ENCODE results near the gene RBM25.
A peak's percentile ranks its signal among the peaks of the same experiment; 100 is the strongest.

RBM25 gene

GRCh38 chr14:73105727-73106126, 47.4 kb downstream of the RBM25 start:
- Histone ChIP-seq H3K4me1 (ENCODE audit: control insufficient read depth, insufficient read depth, low read length) (no peaks in the 10 kb centered on the region), H3K9ac (ENCODE audit: low read length) (no peak overlapping the region), H3K27me3 (ENCODE audit: control insufficient read depth, insufficient read depth, low read length) (no peaks in the 10 kb centered on the region), H3K36me3 (ENCODE audit: control insufficient read depth, insufficient read depth, low read length) (peaks cover 12% of the 10 kb centered on the region), H3K4me3 (ENCODE audit: low read length) (no peak overlapping the region), H3K9me3 (ENCODE audit: control insufficient read depth, low read length) (no peaks in the 10 kb centered on the region)

DNA sequence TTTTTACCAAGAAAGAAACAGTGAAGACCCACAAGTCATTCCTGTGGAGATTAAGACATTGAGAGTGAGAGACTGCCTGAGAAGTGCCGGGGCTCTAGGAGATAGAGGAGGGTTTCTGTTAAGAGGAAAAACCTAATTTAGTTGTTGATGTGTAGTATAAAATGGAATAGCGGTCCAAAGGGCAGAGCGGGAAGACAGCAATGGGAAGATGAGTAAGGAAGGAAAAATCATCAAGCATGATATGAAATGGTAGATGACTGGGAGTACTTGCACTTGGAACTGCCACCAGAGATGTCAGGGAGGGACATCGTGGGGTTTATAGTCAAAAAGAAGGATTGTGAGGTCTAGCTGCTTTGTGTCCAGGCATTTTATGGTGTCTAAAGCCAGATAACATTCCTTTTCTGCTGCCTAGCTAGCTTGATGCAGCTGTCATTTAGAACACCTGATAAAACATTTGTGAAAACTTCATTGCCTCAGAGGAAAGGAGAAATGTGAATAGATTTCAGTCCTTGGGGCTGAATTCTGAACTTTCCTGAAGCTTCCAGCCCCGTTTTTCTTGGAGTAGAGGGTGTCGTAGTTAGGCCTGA, 57.8 kb downstream of the RBM25 start:
- no peaks in the 10 kb centered on the region for H3K27me3 ChIP-seq (ENCODE audit: control insufficient read depth, insufficient read depth, low read length)
- no peaks in the 10 kb centered on the region for H3K4me1 ChIP-seq (ENCODE audit: control insufficient read depth, insufficient read depth, low read length)
- no peaks in the 10 kb centered on the region for H3K9me3 ChIP-seq (ENCODE audit: control insufficient read depth, low read length)
- H3K9ac ChIP-seq (ENCODE audit: low read length) = no peak overlapping the region
- peaks cover 11% of the 10 kb centered on the region for H3K36me3 ChIP-seq (ENCODE audit: control insufficient read depth, insufficient read depth, low read length)
- H3K4me3 ChIP-seq (ENCODE audit: low read length) = no peak overlapping the region

GRCh38 chr14:73124180-73124894, 66.0 kb downstream of the RBM25 start:
- no peak overlapping the region for H3K9ac ChIP-seq (ENCODE audit: low read length)
- no peaks in the 10 kb centered on the region for H3K36me3 ChIP-seq (ENCODE audit: control insufficient read depth, insufficient read depth, low read length)
- H3K9me3 ChIP-seq (ENCODE audit: control insufficient read depth, low read length) = no peaks in the 10 kb centered on the region
- H3K4me3 ChIP-seq (ENCODE audit: low read length) = no peak overlapping the region
- H3K4me1 ChIP-seq (ENCODE audit: control insufficient read depth, insufficient read depth, low read length) = no peaks in the 10 kb centered on the region
- H3K27me3 ChIP-seq (ENCODE audit: control insufficient read depth, insufficient read depth, low read length) = no peaks in the 10 kb centered on the region

GRCh38 chr14:73125169-73125588, 66.8 kb downstream of the RBM25 start:
- Histone ChIP-seq H3K36me3 (ENCODE audit: control insufficient read depth, insufficient read depth, low read length) (no peaks in the 10 kb centered on the region), H3K9me3 (ENCODE audit: control insufficient read depth, low read length) (no peaks in the 10 kb centered on the region), H3K4me1 (ENCODE audit: control insufficient read depth, insufficient read depth, low read length) (no peaks in the 10 kb centered on the region), H3K27me3 (ENCODE audit: control insufficient read depth, insufficient read depth, low read length) (no peaks in the 10 kb centered on the region), H3K4me3 (ENCODE audit: low read length) (no peak overlapping the region), H3K9ac (ENCODE audit: low read length) (no peak overlapping the region)

- H3K27me3 ChIP-seq (ENCODE audit: control insufficient read depth, insufficient read depth, low read length) = no peaks in the 10 kb centered on the region
- H3K4me1 ChIP-seq (ENCODE audit: control insufficient read depth, insufficient read depth, low read length) = no peaks in the 10 kb centered on the region
- H3K9me3 ChIP-seq (ENCODE audit: control insufficient read depth, low read length) = no peaks in the 10 kb centered on the region
- H3K36me3 ChIP-seq (ENCODE audit: control insufficient read depth, insufficient read depth, low read length) = no peaks in the 10 kb centered on the region
- H3K4me3 ChIP-seq (ENCODE audit: low read length) = no peak overlapping the region
- no peak overlapping the region for H3K9ac ChIP-seq (ENCODE audit: low read length)
Measured at GRCh38 chr14:73125746-73126145, 67.4 kb downstream of the RBM25 start.

- no peaks in the 10 kb centered on the region for H3K27me3 ChIP-seq (ENCODE audit: control insufficient read depth, insufficient read depth, low read length)
- H3K36me3 ChIP-seq (ENCODE audit: control insufficient read depth, insufficient read depth, low read length) = no peaks in the 10 kb centered on the region
- H3K9me3 ChIP-seq (ENCODE audit: control insufficient read depth, low read length) = no peaks in the 10 kb centered on the region
- peaks cover 8% of the 10 kb centered on the region for H3K4me1 ChIP-seq (ENCODE audit: control insufficient read depth, insufficient read depth, low read length)
- H3K9ac ChIP-seq (ENCODE audit: low read length) = no peak overlapping the region
- no peak overlapping the region for H3K4me3 ChIP-seq (ENCODE audit: low read length)
Measured at GRCh38 chr14:73133795-73134194, 75.5 kb downstream of the RBM25 start.

GRCh38 chr14:73136085-73136386, 77.7 kb downstream of the RBM25 start:
- Histone ChIP-seq H3K27me3 (ENCODE audit: control insufficient read depth, insufficient read depth, low read length) (no peaks in the 10 kb centered on the region), H3K9me3 (ENCODE audit: control insufficient read depth, low read length) (no peaks in the 10 kb centered on the region), H3K36me3 (ENCODE audit: control insufficient read depth, insufficient read depth, low read length) (no peaks in the 10 kb centered on the region), H3K9ac (ENCODE audit: low read length) (peak overlapping the region; percentile 90), H3K4me1 (ENCODE audit: control insufficient read depth, insufficient read depth, low read length) (peaks cover 8% of the 10 kb centered on the region), H3K4me3 (ENCODE audit: low read length) (peak overlapping the region; percentile 21)

DNA sequence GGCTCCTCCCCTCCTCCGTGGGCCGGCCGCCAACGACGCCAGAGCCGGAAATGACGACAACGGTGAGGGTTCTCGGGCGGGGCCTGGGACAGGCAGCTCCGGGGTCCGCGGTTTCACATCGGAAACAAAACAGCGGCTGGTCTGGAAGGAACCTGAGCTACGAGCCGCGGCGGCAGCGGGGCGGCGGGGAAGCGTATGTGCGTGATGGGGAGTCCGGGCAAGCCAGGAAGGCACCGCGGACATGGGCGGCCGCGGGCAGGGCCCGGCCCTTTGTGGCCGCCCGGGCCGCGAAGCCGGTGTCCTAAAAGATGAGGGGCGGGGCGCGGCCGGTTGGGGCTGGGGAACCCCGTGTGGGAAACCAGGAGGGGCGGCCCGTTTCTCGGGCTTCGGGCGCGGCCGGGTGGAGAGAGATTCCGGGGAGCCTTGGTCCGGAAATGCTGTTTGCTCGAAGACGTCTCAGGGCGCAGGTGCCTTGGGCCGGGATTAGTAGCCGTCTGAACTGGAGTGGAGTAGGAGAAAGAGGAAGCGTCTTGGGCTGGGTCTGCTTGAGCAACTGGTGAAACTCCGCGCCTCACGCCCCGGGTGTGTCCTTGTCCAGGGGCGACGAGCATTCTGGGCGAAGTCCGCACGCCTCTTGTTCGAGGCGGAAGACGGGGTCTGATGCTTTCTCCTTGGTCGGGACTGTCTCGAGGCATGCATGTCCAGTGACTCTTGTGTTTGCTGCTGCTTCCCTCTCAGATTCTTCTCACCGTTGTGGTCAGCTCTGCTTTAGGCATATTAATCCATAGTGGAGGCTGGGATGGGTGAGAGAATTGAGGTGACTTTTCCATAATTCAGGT, 78.3 kb downstream of the RBM25 start, which contains the start of gene PSEN1:
PSEN1 (plus strand) TSS at position 121 of the 839 bp plus-strand sequence. CDS start 11,513 bp downstream, outside the sequence.
- H3K9ac ChIP-seq (ENCODE audit: low read length) = peak within 1 kb of the TSS; percentile 90
- peaks cover 8% of the 10 kb centered on the region for H3K4me1 ChIP-seq (ENCODE audit: control insufficient read depth, insufficient read depth, low read length)
- no peaks in the 10 kb centered on the region for H3K36me3 ChIP-seq (ENCODE audit: control insufficient read depth, insufficient read depth, low read length)

DNA sequence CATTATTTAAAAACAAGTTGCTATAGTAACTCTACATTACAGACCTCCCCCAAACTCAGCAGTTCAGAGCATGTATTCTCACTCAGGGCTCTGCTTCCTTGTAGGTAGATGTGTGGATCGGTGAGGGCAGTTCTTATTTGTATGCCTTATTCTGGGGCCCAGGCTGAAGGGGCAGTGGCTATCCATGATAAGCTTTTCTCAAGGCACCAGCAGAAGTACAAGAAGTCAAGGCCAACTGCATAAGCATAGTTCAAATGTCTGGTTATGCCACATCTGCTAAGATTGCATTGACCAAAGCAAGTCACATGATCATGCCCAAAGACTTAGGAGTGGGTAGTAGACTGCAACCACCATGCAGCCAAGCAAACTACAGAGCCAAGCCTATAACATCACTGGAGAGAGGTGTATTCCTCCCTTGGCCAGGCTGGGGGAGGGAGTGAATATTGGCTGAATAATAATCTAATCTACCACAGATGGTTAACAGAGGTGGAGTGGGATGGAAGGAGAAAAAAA, 82.5 kb downstream of the RBM25 start:
- Histone ChIP-seq H3K4me1 (ENCODE audit: control insufficient read depth, insufficient read depth, low read length) (peaks cover 8% of the 10 kb centered on the region), H3K9ac (ENCODE audit: low read length) (no peak overlapping the region), H3K36me3 (ENCODE audit: control insufficient read depth, insufficient read depth, low read length) (no peaks in the 10 kb centered on the region), H3K27me3 (ENCODE audit: control insufficient read depth, insufficient read depth, low read length) (no peaks in the 10 kb centered on the region), H3K9me3 (ENCODE audit: control insufficient read depth, low read length) (no peaks in the 10 kb centered on the region), H3K4me3 (ENCODE audit: low read length) (no peak overlapping the region)

More for the DNA sequence above, 78.3 kb downstream of the RBM25 start, which contains the start of gene PSEN1:
- Histone ChIP-seq H3K27me3 (ENCODE audit: control insufficient read depth, insufficient read depth, low read length) (no peaks in the 10 kb centered on the region), H3K9me3 (ENCODE audit: control insufficient read depth, low read length) (no peaks in the 10 kb centered on the region), H3K4me3 (ENCODE audit: low read length) (peak within 1 kb of the TSS; percentile 21)

DNA sequence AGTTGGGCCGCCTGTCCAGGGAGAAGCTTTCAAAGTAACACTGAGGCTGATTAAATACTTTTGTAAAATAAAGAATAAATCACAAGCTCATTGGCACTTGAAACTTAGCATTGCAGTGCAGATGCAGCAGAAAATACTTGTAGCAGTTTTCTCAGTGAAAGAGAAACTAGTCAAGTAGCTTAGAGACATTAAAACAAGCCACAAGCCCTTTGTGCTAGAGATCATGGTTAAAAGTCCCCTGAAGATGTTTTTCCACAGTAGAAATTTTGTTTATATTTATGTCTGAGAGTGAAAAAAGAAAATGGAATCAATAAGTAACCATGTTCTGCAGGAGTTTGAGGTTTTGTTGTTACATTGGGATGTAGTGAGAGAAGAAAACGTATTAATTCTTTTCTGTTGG, 83.9 kb downstream of the RBM25 start:
- Histone ChIP-seq H3K4me3 (ENCODE audit: low read length) (no peak overlapping the region), H3K36me3 (ENCODE audit: control insufficient read depth, insufficient read depth, low read length) (no peaks in the 10 kb centered on the region), H3K4me1 (ENCODE audit: control insufficient read depth, insufficient read depth, low read length) (peaks cover 6% of the 10 kb centered on the region), H3K9me3 (ENCODE audit: control insufficient read depth, low read length) (no peaks in the 10 kb centered on the region), H3K27me3 (ENCODE audit: control insufficient read depth, insufficient read depth, low read length) (no peaks in the 10 kb centered on the region), H3K9ac (ENCODE audit: low read length) (no peak overlapping the region)

GRCh38 chr14:73143003-73143402, 84.7 kb downstream of the RBM25 start:
- Histone ChIP-seq H3K9ac (ENCODE audit: low read length) (no peak overlapping the region), H3K27me3 (ENCODE audit: control insufficient read depth, insufficient read depth, low read length) (no peaks in the 10 kb centered on the region), H3K4me1 (ENCODE audit: control insufficient read depth, insufficient read depth, low read length) (no peaks in the 10 kb centered on the region), H3K36me3 (ENCODE audit: control insufficient read depth, insufficient read depth, low read length) (no peaks in the 10 kb centered on the region), H3K4me3 (ENCODE audit: low read length) (no peak overlapping the region), H3K9me3 (ENCODE audit: control insufficient read depth, low read length) (no peaks in the 10 kb centered on the region)

DNA sequence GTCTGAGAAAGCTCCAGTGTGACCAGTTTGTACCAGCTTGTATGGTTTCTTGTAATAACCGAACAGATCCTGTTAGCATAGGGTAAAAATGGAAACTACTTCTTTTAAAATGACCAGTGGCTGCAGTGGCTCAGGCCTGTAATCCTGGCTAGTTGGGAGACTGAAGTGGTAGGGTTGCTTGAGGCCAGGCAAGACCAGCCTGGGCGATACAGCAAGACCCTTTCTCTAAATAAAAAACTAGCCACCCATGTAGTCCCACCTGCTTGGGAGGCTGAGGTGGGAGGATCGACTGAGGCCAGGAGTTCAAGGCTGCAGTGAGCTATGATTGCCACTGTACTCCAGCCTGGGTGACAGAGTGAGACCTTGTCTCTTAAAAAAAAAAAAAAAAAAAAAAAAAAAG, 85.3 kb downstream of the RBM25 start:
- no peak overlapping the region for H3K4me3 ChIP-seq (ENCODE audit: low read length)
- H3K9ac ChIP-seq (ENCODE audit: low read length) = no peak overlapping the region
- H3K27me3 ChIP-seq (ENCODE audit: control insufficient read depth, insufficient read depth, low read length) = no peaks in the 10 kb centered on the region
- no peaks in the 10 kb centered on the region for H3K9me3 ChIP-seq (ENCODE audit: control insufficient read depth, low read length)
- no peaks in the 10 kb centered on the region for H3K4me1 ChIP-seq (ENCODE audit: control insufficient read depth, insufficient read depth, low read length)
- H3K36me3 ChIP-seq (ENCODE audit: control insufficient read depth, insufficient read depth, low read length) = no peaks in the 10 kb centered on the region

All from mucosa of stomach (tissue), 1 donor.